Panc1 (cell line): ENCODE results near the gene KRT82.

ENCODE experiments used
- CTCF ChIP-seq: fragments of 450-650 bp; IDR thresholded peaks from 2 replicates; pipeline ENCODE4 v1.5.1; 2017; ENCODE audit warnings: mild to moderate bottlenecking
- REST ChIP-seq, 2 experiments: IDR thresholded peaks; 2 replicates each; pipeline ENCODE4 v1.6.1; 2011 to 2012; ENCODE audit warnings: low read depth in 2 of 2, control low read depth in 1 of 2, low read length in 1 of 2, mild to moderate bottlenecking in 1 of 2, moderate library complexity in 1 of 2; ENCODE audit not compliant: insufficient read depth in 1 of 2

GRCh38 chr12:52367876-52368275 is 38.3 kb downstream of the KRT82 start:
- TF ChIP-seq CTCF (no peak), REST (IDR thresholded peaks at IDR 0.05; ENCODE audit: insufficient read depth in 1 of 2, low read depth in 2 of 2, low read length in 1 of 2) (no peak)
